PFSK-1 (cell line): ENCODE results near the gene STC2.

Source experiments
- FOXP2 ChIP-seq: optimal IDR thresholded peaks from 2 replicates; pipeline ENCODE3; 2011; ENCODE audit warnings: borderline replicate concordance, control low read depth, inconsistent platforms; ENCODE audit not compliant: insufficient read depth; ENCODE audit errors: extremely low read length, extremely low read depth
- POLR2AphosphoS5 ChIP-seq: IDR thresholded peaks from 2 replicates; pipeline ENCODE4 v1.6.1; 2012; ENCODE audit warnings: low read depth, mild to moderate bottlenecking, control low read depth, low read length, moderate library complexity
- SIN3A ChIP-seq: IDR thresholded peaks from 2 replicates; pipeline ENCODE4 v1.6.1; 2012; ENCODE audit warnings: mild to moderate bottlenecking, low read length, moderate library complexity, borderline replicate concordance; ENCODE audit not compliant: insufficient read depth
- TAF1 ChIP-seq: IDR thresholded peaks from 2 replicates; pipeline ENCODE4 v1.6.1; 2012; ENCODE audit warnings: low read length, control low read depth, borderline replicate concordance; ENCODE audit not compliant: insufficient read depth
- TF ChIP-seq, protein P1 (sequence below), 2 experiments: IDR thresholded peaks; 2 replicates each; pipeline versions ENCODE4 v1.6.1 to v1.8.0; 2011 to 2012; ENCODE audit warnings: low read depth in 2 of 2, low read length in 2 of 2, control low read depth in 1 of 2, inconsistent platforms in 1 of 2, mild to moderate bottlenecking in 1 of 2, moderate library complexity in 1 of 2; ENCODE audit not compliant: insufficient read depth in 1 of 2

STC2 gene

GRCh38 chr5:173303878-173304590 lies 24.2 kb downstream of the STC2 start:
- TF ChIP-seq, protein P1, sequence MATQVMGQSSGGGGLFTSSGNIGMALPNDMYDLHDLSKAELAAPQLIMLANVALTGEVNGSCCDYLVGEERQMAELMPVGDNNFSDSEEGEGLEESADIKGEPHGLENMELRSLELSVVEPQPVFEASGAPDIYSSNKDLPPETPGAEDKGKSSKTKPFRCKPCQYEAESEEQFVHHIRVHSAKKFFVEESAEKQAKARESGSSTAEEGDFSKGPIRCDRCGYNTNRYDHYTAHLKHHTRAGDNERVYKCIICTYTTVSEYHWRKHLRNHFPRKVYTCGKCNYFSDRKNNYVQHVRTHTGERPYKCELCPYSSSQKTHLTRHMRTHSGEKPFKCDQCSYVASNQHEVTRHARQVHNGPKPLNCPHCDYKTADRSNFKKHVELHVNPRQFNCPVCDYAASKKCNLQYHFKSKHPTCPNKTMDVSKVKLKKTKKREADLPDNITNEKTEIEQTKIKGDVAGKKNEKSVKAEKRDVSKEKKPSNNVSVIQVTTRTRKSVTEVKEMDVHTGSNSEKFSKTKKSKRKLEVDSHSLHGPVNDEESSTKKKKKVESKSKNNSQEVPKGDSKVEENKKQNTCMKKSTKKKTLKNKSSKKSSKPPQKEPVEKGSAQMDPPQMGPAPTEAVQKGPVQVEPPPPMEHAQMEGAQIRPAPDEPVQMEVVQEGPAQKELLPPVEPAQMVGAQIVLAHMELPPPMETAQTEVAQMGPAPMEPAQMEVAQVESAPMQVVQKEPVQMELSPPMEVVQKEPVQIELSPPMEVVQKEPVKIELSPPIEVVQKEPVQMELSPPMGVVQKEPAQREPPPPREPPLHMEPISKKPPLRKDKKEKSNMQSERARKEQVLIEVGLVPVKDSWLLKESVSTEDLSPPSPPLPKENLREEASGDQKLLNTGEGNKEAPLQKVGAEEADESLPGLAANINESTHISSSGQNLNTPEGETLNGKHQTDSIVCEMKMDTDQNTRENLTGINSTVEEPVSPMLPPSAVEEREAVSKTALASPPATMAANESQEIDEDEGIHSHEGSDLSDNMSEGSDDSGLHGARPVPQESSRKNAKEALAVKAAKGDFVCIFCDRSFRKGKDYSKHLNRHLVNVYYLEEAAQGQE (IDR thresholded peaks at IDR 0.05; ENCODE audit: insufficient read depth in 1 of 2, low read depth in 2 of 2, low read length in 2 of 2): peak in 1 of 2 experiments; percentile 71; a peak in 2 of 4 replicates
- TF ChIP-seq SIN3A (no peak), TAF1 (no peak), POLR2AphosphoS5 (no peak), FOXP2 (peak; percentile 12)

DNA sequence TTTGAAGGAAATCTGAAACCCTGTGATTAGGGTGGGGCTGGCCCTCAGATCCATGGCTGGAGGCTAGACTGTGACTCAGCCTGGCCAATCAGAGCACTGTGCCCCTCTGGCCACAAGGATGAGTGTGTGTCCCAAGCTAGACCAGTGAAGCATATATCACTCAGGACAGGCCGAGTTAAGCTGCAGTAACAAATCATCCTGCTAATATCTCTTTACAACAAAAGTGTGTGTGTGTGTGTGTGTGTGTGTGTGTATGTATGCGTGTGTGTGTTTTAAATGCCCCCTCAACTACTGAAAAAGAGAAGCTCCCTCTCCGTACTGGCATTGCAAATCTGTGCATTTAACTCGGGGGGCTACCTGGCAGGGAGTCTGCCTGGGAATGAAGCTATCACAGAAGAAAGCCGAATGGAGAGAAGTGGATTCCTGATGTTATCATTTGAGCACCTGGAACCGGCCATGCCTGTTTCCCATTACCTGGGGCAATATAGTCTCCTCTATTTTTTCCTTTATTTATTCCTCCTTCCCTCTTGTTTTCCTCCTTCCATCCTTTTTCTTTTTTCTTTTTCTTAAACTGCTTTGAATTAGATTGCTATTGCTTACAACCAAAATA lies 25.6 kb downstream of the STC2 start:
- TF ChIP-seq SIN3A: no peak

- TF ChIP-seq, protein P1 (IDR thresholded peaks at IDR 0.05; ENCODE audit: insufficient read depth in 1 of 2, low read depth in 2 of 2, low read length in 2 of 2): 0 out of 4 replicates have a peak, but pooled peaks of 1 of the 2 experiments have one; percentile 34
- no peak for TF ChIP-seq SIN3A
These were observed 26.3 kb downstream of the STC2 start for GRCh38 chr5:173301695-173302545.

GRCh38 chr5:173300389-173301047 lies 27.7 kb downstream of the STC2 start:
- TF ChIP-seq TAF1 (no peak), POLR2AphosphoS5 (no peak)

GRCh38 chr5:173299820-173300219 lies 28.4 kb downstream of the STC2 start:
- TF ChIP-seq TAF1 (no peak), SIN3A (no peak), POLR2AphosphoS5 (no peak), FOXP2 (no peak)
- TF ChIP-seq, protein P1 (IDR thresholded peaks at IDR 0.05; ENCODE audit: insufficient read depth in 1 of 2, low read depth in 2 of 2, low read length in 2 of 2): no peak
